Esophagus squamous epithelium (tissue), 5 donors: ENCODE results near the gene ZNF407. TPM values are rescaled to one million over a fixed set of nuclear protein-coding genes. Genes with fewer than 3 reads are reported as not detected.

Experiments used
- DNase-seq: peaks from one replicate; lab custom pipeline; 2025; lab: John Stamatoyannopoulos, UW
- H3K27ac ChIP-seq, 4 donors: fragments of 200-600 bp; sonication (generic); one replicate each; pipeline ENCODE4 v1.5.1; 2016 to 2019; ENCODE audit warnings: mild to moderate bottlenecking in 1 of 4
- H3K27me3 ChIP-seq, 4 donors: fragments of 200-600 bp; sonication (generic); 1 replicate in 3 of 4; 2 replicates in 1 of 4; pipeline versions ENCODE4 v1.5.1 to v1.6.0; 2017 to 2021; ENCODE audit warnings: antibody characterized with exemption in 1 of 4
- H3K36me3 ChIP-seq, 3 donors: fragments of 200-600 bp; sonication (generic); one replicate each; pipeline ENCODE4 v1.5.1; 2016 to 2019
- H3K4me1 ChIP-seq, 3 donors: fragments of 200-600 bp; sonication (generic); one replicate each; pipeline ENCODE4 v1.5.1; 2017 to 2019
- H3K4me3 ChIP-seq, 4 donors: fragments of 200-600 bp; sonication (generic); 1 replicate in 3 of 4; 2 replicates in 1 of 4; pipeline ENCODE4 v1.5.1; 2016 to 2019; ENCODE audit warnings: mild to moderate bottlenecking in 2 of 4, moderate library complexity in 1 of 4
- H3K9me3 ChIP-seq, 3 donors: fragments of 200-600 bp; sonication (generic); one replicate each; pipeline ENCODE4 v1.5.1; 2016 to 2019
- POLR2A ChIP-seq, 4 donors: fragments of 450-650 bp; IDR thresholded peaks; one replicate each; pipeline ENCODE4 v1.6.1; 2017; ENCODE audit warnings: antibody characterized with exemption in 4 of 4, mild to moderate bottlenecking in 4 of 4, moderate library complexity in 3 of 4
- WGBS, 2 donors: methylation state at CpG; one replicate each; pipeline ENCODE4 v1.1.5; 2018; 5-methylcytosine and 5-hydroxymethylcytosine counted together
- intact Hi-C: fragments of 100-400 bp; cut with DNase I; formaldehyde crosslinking; loops from one replicate; pipeline ENCODE4 v1.15.0; 2022
- total RNA-seq, 4 donors: library from RNA; depleted of rRNA; stranded (reverse); fragments of >200 nt; gene quantifications; one replicate each; pipeline ENCODE4 v1.1.0, GENCODE V29; 2016
- TF ChIP-seq, protein P1 (sequence below), 6 experiments: fragments of 450-650 bp in 4 of 6; fragments of 200-600 bp in 2 of 6; sonication (generic) in 2 of 6; IDR thresholded peaks; one replicate each; pipeline ENCODE4 v1.5.1; 2016 to 2019; ENCODE audit warnings: antibody characterized with exemption in 6 of 6, mild to moderate bottlenecking in 4 of 6, moderate library complexity in 4 of 6
- donor health status: DM: yes; HTN: yes; CAD: no.

The ZNF407 gene
- total RNA-seq, 4 donors from 2014 or later, result 6.4 to 21.2 (median 13.1) TPM

DNA sequence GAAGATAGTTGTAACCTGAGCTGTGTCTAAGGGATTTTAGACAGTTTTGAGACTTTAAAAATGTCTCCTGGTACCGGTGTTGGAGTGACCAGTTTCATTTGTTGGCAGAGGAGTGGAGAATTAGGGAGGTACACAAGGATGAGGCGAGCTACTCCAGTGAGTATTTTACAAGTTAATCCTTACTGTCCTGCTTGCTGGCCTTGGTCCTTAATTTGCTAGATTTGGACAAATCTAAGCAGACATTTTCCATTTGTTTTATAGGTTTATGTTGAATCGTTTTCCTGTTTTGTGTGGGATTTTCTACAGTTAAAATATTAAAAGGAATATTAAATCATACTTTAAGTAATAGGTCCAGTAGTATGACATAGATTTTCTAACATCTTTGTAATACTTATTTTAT is 101.8 kb downstream of the ZNF407 start:
- Histone ChIP-seq H3K36me3 (no peaks in the 10 kb centered on the region), H3K27ac (no peak overlapping the region), H3K4me1 (no peaks in the 10 kb centered on the region), H3K27me3 (no peaks in the 10 kb centered on the region), H3K9me3 (no peaks in the 10 kb centered on the region), H3K4me3 (no peak overlapping the region)
- intact Hi-C loops, result no loop called here
- DNase-seq, result no peak
- 87 to 90% methylated on average over 3 of the region's 3 CpGs for WGBS, 2 donors
- TF ChIP-seq POLR2A (IDR thresholded peaks at IDR 0.05), result no peak
- TF ChIP-seq, protein P1, sequence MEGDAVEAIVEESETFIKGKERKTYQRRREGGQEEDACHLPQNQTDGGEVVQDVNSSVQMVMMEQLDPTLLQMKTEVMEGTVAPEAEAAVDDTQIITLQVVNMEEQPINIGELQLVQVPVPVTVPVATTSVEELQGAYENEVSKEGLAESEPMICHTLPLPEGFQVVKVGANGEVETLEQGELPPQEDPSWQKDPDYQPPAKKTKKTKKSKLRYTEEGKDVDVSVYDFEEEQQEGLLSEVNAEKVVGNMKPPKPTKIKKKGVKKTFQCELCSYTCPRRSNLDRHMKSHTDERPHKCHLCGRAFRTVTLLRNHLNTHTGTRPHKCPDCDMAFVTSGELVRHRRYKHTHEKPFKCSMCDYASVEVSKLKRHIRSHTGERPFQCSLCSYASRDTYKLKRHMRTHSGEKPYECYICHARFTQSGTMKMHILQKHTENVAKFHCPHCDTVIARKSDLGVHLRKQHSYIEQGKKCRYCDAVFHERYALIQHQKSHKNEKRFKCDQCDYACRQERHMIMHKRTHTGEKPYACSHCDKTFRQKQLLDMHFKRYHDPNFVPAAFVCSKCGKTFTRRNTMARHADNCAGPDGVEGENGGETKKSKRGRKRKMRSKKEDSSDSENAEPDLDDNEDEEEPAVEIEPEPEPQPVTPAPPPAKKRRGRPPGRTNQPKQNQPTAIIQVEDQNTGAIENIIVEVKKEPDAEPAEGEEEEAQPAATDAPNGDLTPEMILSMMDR (IDR thresholded peaks at IDR 0.05), result no peak

DNA sequence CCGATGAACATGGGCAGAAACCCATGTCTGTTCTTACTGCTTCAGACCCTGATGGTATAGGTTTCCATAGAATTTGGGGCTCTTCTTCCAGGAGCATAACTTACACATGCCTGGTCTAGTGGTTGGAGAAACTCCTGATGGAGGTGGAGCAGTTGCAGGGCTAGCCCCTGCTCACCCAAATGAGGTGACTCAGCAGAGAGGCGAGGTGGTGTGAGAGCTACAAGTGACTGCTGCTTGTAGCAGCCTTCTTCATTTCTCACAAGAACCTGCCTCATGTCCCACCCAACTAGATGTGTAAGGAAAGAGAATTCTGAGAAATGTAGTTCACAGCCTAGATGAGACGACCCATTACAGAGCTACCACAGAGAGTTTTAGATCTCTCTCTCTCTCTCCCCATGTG is 105.3 kb downstream of the ZNF407 start:
- Histone ChIP-seq H3K9me3 (no peaks in the 10 kb centered on the region), H3K27me3 (no peaks in the 10 kb centered on the region), H3K4me3 (no peak overlapping the region), H3K36me3 (no peaks in the 10 kb centered on the region), H3K4me1 (no peaks in the 10 kb centered on the region), H3K27ac (no peak overlapping the region)
- intact Hi-C loops, result no loop called here
- TF ChIP-seq, protein P1 (IDR thresholded peaks at IDR 0.05), result no peak
- no peak for TF ChIP-seq POLR2A (IDR thresholded peaks at IDR 0.05)
- 64 to 78% methylated on average over 3 of the region's 3 CpGs for WGBS, 2 donors
- DNase-seq, result no peak

DNA sequence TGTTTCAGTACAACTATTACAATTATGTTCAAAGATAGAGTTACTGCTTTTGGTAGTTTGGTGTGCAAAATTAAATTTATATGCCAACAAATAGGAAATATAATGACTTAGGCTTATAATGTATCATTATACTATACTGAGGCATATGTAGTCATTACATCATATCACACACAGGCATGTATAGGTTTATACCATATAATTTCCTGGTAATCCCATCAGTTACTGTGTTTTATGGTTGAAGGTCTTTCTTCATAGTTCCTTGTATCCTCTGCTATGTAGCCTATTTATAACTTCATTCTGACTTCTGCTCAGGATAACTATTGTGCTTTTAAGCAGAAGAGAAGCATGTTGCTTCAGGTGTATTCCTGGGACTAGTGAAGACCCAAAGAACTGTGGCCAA is 110.5 kb downstream of the ZNF407 start:
- Histone ChIP-seq H3K4me3 (no peak overlapping the region), H3K9me3 (no peaks in the 10 kb centered on the region), H3K27ac (no peak overlapping the region), H3K36me3 (peaks cover 0 to 4% (median 0%) of the 10 kb centered on the region in 3 donors), H3K27me3 (no peaks in the 10 kb centered on the region), H3K4me1 (no peaks in the 10 kb centered on the region)
- intact Hi-C loops, result no loop called here
- TF ChIP-seq, protein P1 (IDR thresholded peaks at IDR 0.05), result no peak
- TF ChIP-seq POLR2A (IDR thresholded peaks at IDR 0.05), result no peak
- no peak for DNase-seq

DNA sequence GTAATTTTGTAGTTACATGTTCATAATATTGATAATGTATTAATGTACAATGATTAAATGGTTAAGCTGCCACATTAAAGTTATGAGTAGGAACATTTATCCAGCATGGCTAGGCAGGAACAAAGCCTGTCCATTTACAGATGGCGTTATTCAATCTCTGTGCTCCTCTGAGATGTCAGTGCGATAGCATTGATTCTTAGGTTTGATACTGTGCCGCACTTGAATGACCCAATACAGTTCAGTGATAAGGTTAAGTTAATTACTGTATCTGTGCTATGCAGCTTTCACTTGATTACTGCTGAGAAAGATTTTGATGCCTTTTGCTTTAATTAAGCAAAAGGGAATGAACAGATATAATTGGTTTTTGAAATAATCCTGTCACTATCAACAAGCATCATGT is 111.8 kb downstream of the ZNF407 start:
- WGBS, 2 donors, result 92 to 98% methylated on average over 3 of the region's 3 CpGs
- Histone ChIP-seq H3K4me3 (no peak overlapping the region), H3K36me3 (peaks cover 0 to 4% (median 0%) of the 10 kb centered on the region in 3 donors), H3K4me1 (no peaks in the 10 kb centered on the region), H3K27me3 (no peaks in the 10 kb centered on the region), H3K27ac (no peak overlapping the region), H3K9me3 (no peaks in the 10 kb centered on the region)
- no peak for DNase-seq
- intact Hi-C loops, result no loop called here
- no peak for TF ChIP-seq POLR2A (IDR thresholded peaks at IDR 0.05)
- TF ChIP-seq, protein P1 (IDR thresholded peaks at IDR 0.05), result no peak

DNA sequence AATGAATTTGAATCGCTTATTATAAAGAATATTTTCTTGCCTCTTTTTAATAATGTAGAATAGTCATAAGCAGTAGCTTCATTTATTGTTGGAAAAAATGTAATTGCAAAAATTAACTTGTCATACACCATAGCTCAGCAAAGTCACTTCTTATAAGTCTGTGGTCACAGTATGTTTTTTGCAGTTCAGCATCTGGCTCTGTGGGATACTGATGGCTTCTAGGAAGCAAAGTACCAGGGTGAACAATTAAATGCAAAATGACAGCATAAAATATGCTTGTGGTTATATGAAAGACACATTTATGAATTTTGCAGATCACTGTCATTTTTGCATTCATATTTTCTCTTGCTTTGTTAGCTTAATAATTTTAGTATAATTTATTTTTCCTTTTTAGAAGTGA is 116.5 kb downstream of the ZNF407 start:
- no peaks in the 10 kb centered on the region for H3K36me3 ChIP-seq
- no peak overlapping the region for H3K4me3 ChIP-seq
- intact Hi-C loops, result no loop called here
- H3K27me3 ChIP-seq, result no peaks in the 10 kb centered on the region
- H3K27ac ChIP-seq, result no peak overlapping the region
- TF ChIP-seq POLR2A (IDR thresholded peaks at IDR 0.05), result no peak
- TF ChIP-seq, protein P1 (IDR thresholded peaks at IDR 0.05), result no peak
- no peaks in the 10 kb centered on the region for H3K4me1 ChIP-seq
- H3K9me3 ChIP-seq, result no peaks in the 10 kb centered on the region
- no peak for DNase-seq
- WGBS, 2 donors, result 88 to 91% methylated on average over 1 of the region's 1 CpG
